Uterus (tissue), 4 donors: Measurements from ENCODE around the gene BICRA. TPM values are rescaled to one million over a fixed set of nuclear protein-coding genes. Genes with fewer than 3 reads are reported as not detected.

ENCODE experiments used
- DNase-seq, 2 donors: peaks; one replicate each; pipeline ENCODE4 v3.0.0-alpha.2; 2019 to 2020
- H3K27ac ChIP-seq, 2 donors: fragments of 200-600 bp; sonication (generic); 1 replicate in 1 of 2; 2 replicates in 1 of 2; pipeline ENCODE4 v1.5.1; 2016 to 2018
- H3K27me3 ChIP-seq, 2 donors: fragments of 200-600 bp; sonication (generic); one replicate each; pipeline ENCODE4 v1.5.1; 2018 to 2019; ENCODE audit warnings: control low read depth in 1 of 2
- H3K36me3 ChIP-seq, 2 donors: fragments of 200-600 bp; sonication (generic); one replicate each; pipeline ENCODE4 v1.5.1; 2019; ENCODE audit warnings: control low read depth in 1 of 2
- H3K4me1 ChIP-seq, 2 donors: fragments of 200-600 bp; sonication (generic); one replicate each; pipeline ENCODE4 v1.5.1; 2018 to 2019; ENCODE audit warnings: control low read depth in 1 of 2
- H3K4me3 ChIP-seq, 2 donors: fragments of 200-600 bp; sonication (generic); 1 replicate in 1 of 2; 2 replicates in 1 of 2; pipeline ENCODE4 v1.5.1; 2018 to 2019; ENCODE audit warnings: mild to moderate bottlenecking in 1 of 2
- H3K9me3 ChIP-seq, 2 donors: fragments of 200-600 bp; sonication (generic); one replicate each; pipeline ENCODE4 v1.5.1; 2019; ENCODE audit warnings: control low read depth in 1 of 2
- POLR2A ChIP-seq, 2 donors: fragments of 450-650 bp; IDR thresholded peaks; one replicate each; pipeline ENCODE4 v1.6.1; 2016; ENCODE audit warnings: antibody characterized with exemption in 2 of 2, mild to moderate bottlenecking in 1 of 2, moderate library complexity in 1 of 2
- intact Hi-C: fragments of 100-400 bp; cut with DNase I; formaldehyde crosslinking; loops from one replicate; pipeline ENCODE4 v1.15.1; 2023; ENCODE audit warnings: low total_unique reads
- small RNA-seq: library from RNA; depleted of rRNA; stranded (forward); fragments of <200 nt; gene quantifications from one replicate; pipeline ENCODE3, GENCODE V24; 2016
- total RNA-seq, 4 donors: library from RNA; depleted of rRNA in 3 of 4; stranded (reverse); fragments of >200 nt in 3 of 4; gene quantifications; one replicate each; pipeline versions ENCODE4 v1.1.0 to v1.2.4, GENCODE V29; 2014 to 2023
- TF ChIP-seq, protein P1 (sequence below), 4 experiments: fragments of 200-600 bp in 2 of 4; fragments of 450-650 bp in 2 of 4; sonication (generic) in 2 of 4; IDR thresholded peaks; one replicate each; pipeline ENCODE4 v1.5.1; 2016 to 2019; ENCODE audit warnings: antibody characterized with exemption in 4 of 4, mild to moderate bottlenecking in 2 of 4, moderate library complexity in 1 of 4
- donor health status: DM: yes; HTN: yes; CAD: no.

Gene BICRA
- total RNA-seq, 4 donors from 2014 or later, result 2.0 to 28.1 (median 20.5) TPM

DNA sequence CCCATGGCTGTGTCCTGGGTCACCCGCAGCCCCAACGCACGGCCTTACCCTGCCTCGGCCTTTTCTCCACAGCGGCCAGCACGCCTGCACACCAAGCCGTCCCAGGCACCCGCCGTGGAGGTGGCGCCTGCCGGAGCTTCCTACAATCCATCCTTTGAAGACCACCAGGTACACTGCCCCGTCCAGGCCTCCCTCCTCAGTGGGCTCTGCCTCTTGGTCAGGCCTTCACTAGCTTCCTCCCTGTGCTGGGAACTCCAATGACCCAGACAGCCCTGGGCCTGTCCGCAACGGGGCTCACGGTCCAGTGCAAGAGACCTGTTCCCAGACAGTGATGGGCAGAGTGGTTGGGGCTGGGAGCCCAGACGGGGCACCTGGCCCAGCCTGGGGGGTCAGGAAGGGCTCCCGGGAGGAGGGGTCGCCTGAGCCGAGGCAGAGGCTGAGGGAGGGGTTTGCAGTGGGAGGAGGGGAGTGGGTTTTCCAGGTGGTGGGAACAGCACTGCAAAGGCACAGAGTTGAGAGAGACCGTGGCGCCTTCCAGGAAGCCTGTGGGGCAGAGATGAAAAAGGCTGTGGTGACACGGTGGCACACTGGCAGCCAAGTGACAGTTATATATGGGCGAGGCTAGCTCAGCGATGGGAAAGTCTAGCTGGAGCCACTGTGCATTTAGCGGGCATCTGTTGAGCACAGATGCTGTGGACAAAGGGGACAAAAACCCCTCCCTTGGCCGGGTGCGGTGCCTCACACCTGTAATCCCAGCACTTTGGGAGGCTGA lies 143.7 kb downstream of the BICRA start:
- DNase-seq, result no peak
- no peaks in the 10 kb centered on the region for H3K4me1 ChIP-seq
- TF ChIP-seq, protein P1, sequence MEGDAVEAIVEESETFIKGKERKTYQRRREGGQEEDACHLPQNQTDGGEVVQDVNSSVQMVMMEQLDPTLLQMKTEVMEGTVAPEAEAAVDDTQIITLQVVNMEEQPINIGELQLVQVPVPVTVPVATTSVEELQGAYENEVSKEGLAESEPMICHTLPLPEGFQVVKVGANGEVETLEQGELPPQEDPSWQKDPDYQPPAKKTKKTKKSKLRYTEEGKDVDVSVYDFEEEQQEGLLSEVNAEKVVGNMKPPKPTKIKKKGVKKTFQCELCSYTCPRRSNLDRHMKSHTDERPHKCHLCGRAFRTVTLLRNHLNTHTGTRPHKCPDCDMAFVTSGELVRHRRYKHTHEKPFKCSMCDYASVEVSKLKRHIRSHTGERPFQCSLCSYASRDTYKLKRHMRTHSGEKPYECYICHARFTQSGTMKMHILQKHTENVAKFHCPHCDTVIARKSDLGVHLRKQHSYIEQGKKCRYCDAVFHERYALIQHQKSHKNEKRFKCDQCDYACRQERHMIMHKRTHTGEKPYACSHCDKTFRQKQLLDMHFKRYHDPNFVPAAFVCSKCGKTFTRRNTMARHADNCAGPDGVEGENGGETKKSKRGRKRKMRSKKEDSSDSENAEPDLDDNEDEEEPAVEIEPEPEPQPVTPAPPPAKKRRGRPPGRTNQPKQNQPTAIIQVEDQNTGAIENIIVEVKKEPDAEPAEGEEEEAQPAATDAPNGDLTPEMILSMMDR (IDR thresholded peaks at IDR 0.05), result no peak
- no peak for TF ChIP-seq POLR2A (IDR thresholded peaks at IDR 0.05)
- H3K9me3 ChIP-seq, result no peaks in the 10 kb centered on the region
- H3K27ac ChIP-seq, result no peak overlapping the region
- no peak overlapping the region for H3K4me3 ChIP-seq
- intact Hi-C loops, result no loop called here
- H3K36me3 ChIP-seq, result no peaks in the 10 kb centered on the region
- H3K27me3 ChIP-seq, result no peaks in the 10 kb centered on the region

Small RNA genes within 50 kb of the gene (small RNA-seq; reads per million reads assigned to genes)
- not detected for gene RN7SL322P

Other genes with a start within 250 kb of the BICRA start
- gene MEIS3, start 189.6 kb upstream of the BICRA start, total RNA-seq, result 100 to 1,000 TPM in 1 of 4 donors, 10 to 100 TPM in 3; 28.9 to 133 (median 75.0) TPM
- gene SLC8A2, start 137.2 kb upstream of the BICRA start, total RNA-seq, result 10 to 100 TPM in 2 of 4 donors, 1 to 10 TPM in 2; 3.4 to 17.8 (median 11.0) TPM
- gene KPTN, start 124.9 kb upstream of the BICRA start, total RNA-seq, result 1 to 10 TPM in 3 of 4 donors, not detected in 1; 5.4 to 9.0 (median 6.4) TPM
- 100 to 1,000 TPM in 3 of 4 donors, 10 to 100 TPM in 1; 36.5 to 693 (median 144) TPM for gene NAPA, start 94.1 kb upstream of the BICRA start, total RNA-seq
- 1 to 10 TPM in 1 of 4 donors, under 1 TPM in 1, not detected in 2; 0.90 to 1.2 TPM for gene ZNF541, start 36.0 kb upstream of the BICRA start, total RNA-seq
- gene EHD2, start 104.3 kb downstream of the BICRA start, total RNA-seq, result 100 to 1,000 TPM in 1 of 4 donors, 10 to 100 TPM in 3; 72.0 to 198 (median 82.9) TPM
- gene NOP53, start 136.4 kb downstream of the BICRA start, total RNA-seq, result 100 to 1,000 TPM; 116 to 555 (median 444) TPM
- 1,000 to 10,000 TPM in 1 of 4 donors, 100 to 1,000 TPM in 3; 173 to 1,323 (median 512) TPM for gene SELENOW, start 169.6 kb downstream of the BICRA start, total RNA-seq
- gene TPRX1, start 195.4 kb downstream of the BICRA start, total RNA-seq, result not detected
- gene CRX, start 212.8 kb downstream of the BICRA start, total RNA-seq, result not detected